Endothelial cell of umbilical vein (primary cell): ENCODE results near the gene ETS1. TPM values are rescaled to one million over a fixed set of nuclear protein-coding genes. Genes with fewer than 3 reads are reported as not detected.

Experiments
- BruUV-seq: library from RNA; stranded (reverse); fragments of 400-500 nt; replicated peaks from 2 replicates; lab custom pipeline; 2021; lab: Mats Ljungman, UMichigan
- CTCF ChIA-PET: fragments of 300-600, 350-600 bp; sonication (Branson Sonifier 250); formaldehyde crosslinking; loops from one replicate; lab custom pipeline; 2021; ENCODE audit warnings: antibody characterized with exemption, inconsistent platforms; lab: Charles Lee
- POLR2A ChIA-PET: fragments of 300-600, 350-600 bp; sonication (Branson Sonifier 250); formaldehyde crosslinking; loops from one replicate; lab custom pipeline; 2021; ENCODE audit warnings: antibody characterized with exemption, inconsistent platforms; lab: Charles Lee
- DNase-seq: peaks from one replicate; pipeline ENCODE4 v3.0.0-alpha.2; 2011; ENCODE audit warnings: low read depth, low spot score
- FAIRE-seq: peaks from 2 replicates; lab custom pipeline; 2011; peaks lifted over from hg19 to GRCh38; lab: Jason Lieb, UNC
- H2AFZ ChIP-seq: 2 replicates; pipeline ENCODE4 v1.6.0; 2012; ENCODE audit warnings: low read depth, low read length, control low read depth, inconsistent platforms
- H3K27ac ChIP-seq: 2 replicates; pipeline ENCODE4 v1.5.1; 2011; ENCODE audit warnings: low read depth, mild to moderate bottlenecking, control low read depth, low read length, moderate library complexity; ENCODE audit not compliant: insufficient read depth
- H3K27me3 ChIP-seq, 2 experiments: 2 replicates each; pipeline versions ENCODE4 v1.6.0 to v1.6.1; 2011; ENCODE audit warnings: low read length in 2 of 2, mixed read lengths in 1 of 2; ENCODE audit not compliant: control insufficient read depth in 2 of 2, insufficient read depth in 2 of 2
- H3K36me3 ChIP-seq, 2 experiments: 2 replicates in 1 of 2; 3 replicates in 1 of 2; pipeline ENCODE4 v1.5.1; 2011; ENCODE audit warnings: low read length in 2 of 2, mild to moderate bottlenecking in 1 of 2, moderate library complexity in 1 of 2; ENCODE audit not compliant: control insufficient read depth in 2 of 2, insufficient read depth in 2 of 2; ENCODE audit errors: extremely low read depth in 1 of 2
- H3K4me1 ChIP-seq: 3 replicates; pipeline ENCODE4 v1.5.1; 2011; ENCODE audit warnings: mild to moderate bottlenecking, low read length; ENCODE audit not compliant: control insufficient read depth, insufficient read depth; ENCODE audit errors: extremely low read depth
- H3K4me2 ChIP-seq: 2 replicates; pipeline ENCODE4 v1.6.1; 2011; ENCODE audit warnings: low read length, control low read depth, mixed read lengths; ENCODE audit not compliant: insufficient read depth
- H3K4me3 ChIP-seq, 3 experiments: fragments of 200-600 bp in 1 of 3; sonication (generic), shearing (Covaris generic) in 1 of 3; replicated peaks in 1 of 3; 2 replicates each; pipeline ENCODE4 v1.5.1; 2011 to 2016; ENCODE audit warnings: control low read depth in 3 of 3, low read length in 3 of 3, mild to moderate bottlenecking in 2 of 3, inconsistent platforms in 1 of 3, low read depth in 1 of 3, moderate library complexity in 1 of 3; ENCODE audit not compliant: insufficient read depth in 1 of 3
- H3K79me2 ChIP-seq: 2 replicates; pipeline ENCODE4 v1.6.0; 2012; ENCODE audit warnings: low read length, inconsistent platforms; ENCODE audit not compliant: control insufficient read depth, insufficient read depth
- H3K9ac ChIP-seq: replicated peaks from 2 replicates; pipeline ENCODE3; 2011; ENCODE audit warnings: low read length, control low read depth; ENCODE audit not compliant: insufficient read depth; ENCODE audit errors: extremely low read depth
- H3K9me1 ChIP-seq: replicated peaks from 3 replicates; pipeline ENCODE4 v1.6.0; 2011; ENCODE audit warnings: mild to moderate bottlenecking, low read length; ENCODE audit not compliant: control insufficient read depth, insufficient read depth; ENCODE audit errors: extremely low read depth
- H3K9me3 ChIP-seq: replicated peaks from 2 replicates; pipeline ENCODE4 v1.5.1; 2012; ENCODE audit warnings: low read length, inconsistent platforms; ENCODE audit not compliant: control insufficient read depth, insufficient read depth
- H4K20me1 ChIP-seq: replicated peaks from 2 replicates; pipeline ENCODE3; 2011; ENCODE audit warnings: mild to moderate bottlenecking, low read length; ENCODE audit not compliant: control insufficient read depth, insufficient read depth; ENCODE audit errors: extremely low read depth
- CTCF ChIP-seq, 2 donors: IDR thresholded peaks; 1 replicate in 1 of 2; 2 replicates in 1 of 2; pipeline ENCODE4 v1.5.1; 2011; ENCODE audit warnings: low read length in 2 of 2, mild to moderate bottlenecking in 2 of 2, moderate library complexity in 2 of 2, control low read depth in 1 of 2, inconsistent platforms in 1 of 2, low read depth in 1 of 2; ENCODE audit not compliant: insufficient read depth in 1 of 2; ENCODE audit errors: extremely low read depth in 1 of 2
- FOS ChIP-seq: IDR thresholded peaks from 2 replicates; pipeline ENCODE4 v1.6.1; 2011; ENCODE audit warnings: mild to moderate bottlenecking, low read length, moderate library complexity, borderline replicate concordance; ENCODE audit not compliant: insufficient read depth
- GATA2 ChIP-seq: IDR thresholded peaks from 2 replicates; pipeline ENCODE4 v1.7.0; 2011; ENCODE audit warnings: low read depth, mild to moderate bottlenecking, moderate library complexity, mixed read lengths, low read length; ENCODE audit not compliant: insufficient read length, insufficient read depth
- JUN ChIP-seq: IDR thresholded peaks from 2 replicates; pipeline ENCODE4 v1.6.1; 2011; ENCODE audit warnings: borderline replicate concordance, low read depth; ENCODE audit not compliant: insufficient read length, insufficient read depth
- MAX ChIP-seq: IDR thresholded peaks from 2 replicates; pipeline ENCODE4 v1.6.1; 2011; ENCODE audit not compliant: insufficient read depth, insufficient read length
- POLR2A ChIP-seq: IDR thresholded peaks from 2 replicates; pipeline ENCODE4 v1.6.1; 2012; ENCODE audit warnings: low read depth, mild to moderate bottlenecking, control low read depth, low read length
- POLR2AphosphoS5 ChIP-seq: IDR thresholded peaks from 2 replicates; pipeline ENCODE4 v1.6.1; 2012; ENCODE audit warnings: low read depth, mild to moderate bottlenecking, control low read depth, low read length, moderate library complexity; ENCODE audit not compliant: insufficient read depth
- dilution Hi-C: fragments of 300-500 bp; cut with MboI; formaldehyde crosslinking; loops from one replicate; pipeline ENCODE4 v1.15.0; 2019; ENCODE audit warnings: low sequenced_read_pairs; ENCODE audit not compliant: extremely low pct_ligation_motif_present
- intact Hi-C: fragments of 100-400 bp; cut with micrococcal nuclease; formaldehyde crosslinking; loops from one replicate; pipeline ENCODE4 v1.10.0; 2022
- polyA plus RNA-seq, 4 experiments: library from polyadenylated mRNA; depleted of rRNA in 3 of 4; stranded (reverse) in 3 of 4; unstranded in 1 of 4; fragments of >200 nt; gene quantifications; 2 replicates each; pipeline versions ENCODE4 v1.2.1 to v1.2.3, GENCODE V29; 2011 to 2012; ENCODE audit warnings: missing spikeins in 1 of 4
- total RNA-seq: library from RNA; stranded (reverse); gene quantifications from 2 replicates; pipeline ENCODE4 v1.2.3, GENCODE V29; 2021

ETS1 gene
- total and polyA plus RNA-seq, 2 donors (not counting 3 experiments of a cell fraction or from before 2014, with no cell fraction given), result 34.2 to 115 TPM

GRCh38 chr11:128432926-128433325 lies 154.4 kb downstream of the ETS1 start:
- ChIA-PET CTCF (interaction anchor here (1.3 kb wide), 1 partner anchor 199 kb away, joined by 4 read pairs; no protein-coding TSS in a partner anchor), POLR2A (no interaction called here)
- Histone ChIP-seq H3K27ac (no peak overlapping the region), H3K9ac (no peak overlapping the region), H3K27me3 (peaks cover 0 to 4% of the 10 kb centered on the region in 2 experiments), H2AFZ (no peak overlapping the region), H3K4me2 (no peak overlapping the region), H3K9me3 (no peaks in the 10 kb centered on the region), H3K4me1 (peaks cover 6% of the 10 kb centered on the region), H3K9me1 (no peaks in the 10 kb centered on the region), H3K36me3 (no peaks in the 10 kb centered on the region), H3K4me3 (no peak overlapping the region), H4K20me1 (no peaks in the 10 kb centered on the region), H3K79me2 (no peaks in the 10 kb centered on the region)
- TF ChIP-seq CTCF (IDR thresholded peaks at IDR 0.05; ENCODE audit: extremely low read depth in 1 of 2, insufficient read depth in 1 of 2, low read depth in 1 of 2, low read length in 2 of 2), result no peak
- TF ChIP-seq FOS, result no peak
- no peak for TF ChIP-seq GATA2
- TF ChIP-seq POLR2AphosphoS5, result no peak
- TF ChIP-seq JUN, result no peak
- no peak for TF ChIP-seq POLR2A
- no peak for TF ChIP-seq MAX
- DNase-seq (no peak), FAIRE-seq (no peak)
- no TSS peak for BruUV-seq
- dilution Hi-C loops, result no loop called here
- intact Hi-C loops, result no loop called here
